Measurements from ENCODE around the gene SLC44A4.
A peak's percentile ranks its signal among the peaks of the same experiment; 100 is the strongest.
"Not testable (repeated sequence)": the region's sequence is repeated elsewhere in the genome, so short reads cannot be mapped to it uniquely, and the experiment has no call there.

The SLC44A4 gene

DNA sequence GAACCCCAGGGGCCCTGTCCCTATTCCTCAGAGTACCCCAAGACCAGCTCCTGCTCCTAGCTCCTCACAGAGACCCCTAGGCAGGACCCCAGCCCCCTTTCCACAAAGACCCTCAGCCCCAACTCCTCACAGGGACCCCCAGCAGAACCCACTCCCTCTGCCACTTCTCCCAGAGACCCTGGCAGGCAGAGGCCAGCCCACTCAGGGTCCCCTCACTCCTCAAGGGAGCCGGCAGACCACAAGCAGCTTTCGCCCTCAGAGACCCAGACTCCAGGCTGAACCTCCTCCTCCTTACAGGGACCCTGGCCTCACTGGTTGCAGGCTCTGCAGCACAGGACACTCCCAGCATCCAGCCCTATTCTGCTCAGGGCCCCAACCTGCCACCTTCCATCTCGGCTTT, 575 bp downstream of the SLC44A4 start:
- no peak for DNase-seq

DNA sequence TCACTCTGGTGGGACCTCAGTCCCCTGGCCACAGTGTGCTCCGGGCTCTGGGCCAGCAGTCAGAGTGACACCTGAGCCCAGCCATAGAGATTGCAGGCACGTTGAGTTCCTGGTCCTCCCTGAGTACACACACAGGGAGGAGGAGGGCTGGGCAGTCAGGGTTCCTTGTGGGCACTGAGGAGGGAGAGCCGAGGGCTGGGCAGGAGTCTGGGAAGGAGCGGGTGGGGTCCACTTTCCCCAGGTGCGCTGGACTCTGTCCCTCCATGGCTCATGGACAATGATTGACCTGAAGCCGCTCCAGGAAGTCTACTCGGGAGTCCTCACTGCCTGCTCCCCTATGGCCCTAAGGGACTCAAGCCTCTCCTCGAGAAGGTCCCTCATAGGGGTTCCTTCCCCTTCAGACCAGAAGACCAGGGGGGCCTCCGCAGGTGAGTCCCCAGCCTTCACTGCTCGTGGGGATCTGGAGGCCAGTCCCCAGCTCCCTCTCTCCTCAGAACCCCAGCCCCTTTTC, 1.1 kb downstream of the SLC44A4 start:
- no peak for DNase-seq

DNA sequence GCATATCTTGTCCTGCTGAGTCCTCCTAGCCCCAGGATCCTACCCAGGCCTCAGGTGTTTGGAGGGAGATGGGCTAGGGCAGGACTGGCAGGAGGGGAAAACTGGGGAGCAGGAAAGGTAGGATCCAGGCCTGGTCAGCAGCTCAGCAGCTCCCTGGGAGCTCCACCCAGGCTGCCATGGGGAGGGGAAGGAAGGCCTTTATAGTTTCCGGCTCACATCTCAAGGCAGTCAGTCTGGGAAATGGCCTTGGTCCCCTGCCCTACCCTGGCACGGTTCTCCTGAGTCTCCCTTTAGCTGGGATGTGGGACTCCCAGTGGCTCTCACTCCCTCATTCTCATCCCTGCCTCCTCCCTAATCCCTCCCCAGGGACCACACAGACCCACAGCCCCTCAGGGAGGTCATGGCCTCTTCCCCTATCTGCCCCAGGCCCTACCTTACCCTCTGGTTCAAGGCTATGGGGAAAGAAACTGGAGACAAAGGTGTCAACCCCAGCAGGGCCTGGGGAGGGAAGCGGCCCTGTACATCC, 1.6 kb downstream of the SLC44A4 start:
- DNase-seq = no peak

GRCh38 chr6:31876357-31876756, 2.4 kb downstream of the SLC44A4 start:
- DNase-seq = no peak

GRCh38 chr6:31875877-31876276, 2.9 kb downstream of the SLC44A4 start:
- no peak for DNase-seq

DNA sequence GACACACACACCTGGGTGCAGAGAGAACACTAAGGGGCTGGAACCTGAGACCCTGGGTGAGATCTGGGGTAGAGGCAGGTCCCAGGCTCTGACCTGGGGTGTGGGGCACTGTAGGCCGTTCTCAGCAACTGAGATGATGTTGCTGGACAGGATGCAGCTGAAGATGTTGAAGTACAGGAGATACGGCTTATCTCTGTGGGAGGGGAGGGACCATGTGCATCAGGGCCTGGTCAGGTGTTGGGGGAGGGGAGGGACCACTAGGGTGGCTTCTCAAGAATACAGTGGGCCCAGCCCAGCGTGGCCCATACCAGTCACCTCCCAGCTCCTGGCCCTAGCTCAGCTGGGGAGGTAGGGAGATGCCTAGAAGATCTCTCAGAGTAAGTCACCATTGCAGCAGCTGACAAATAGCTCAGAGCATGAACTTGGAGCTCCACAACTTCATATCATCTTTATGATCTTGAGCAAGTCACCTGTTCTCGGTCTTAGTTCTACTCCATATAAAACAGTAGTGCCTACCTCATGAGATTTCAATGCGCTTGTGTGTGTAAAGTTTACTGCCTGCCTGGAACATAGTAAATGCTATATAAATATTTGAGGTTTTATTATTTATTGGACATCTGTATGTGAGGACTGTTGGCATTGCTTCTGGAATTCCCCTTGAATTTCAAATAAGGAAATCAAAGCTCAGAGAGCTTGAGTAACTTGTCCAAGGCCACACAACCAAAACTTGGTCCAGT, 3.8 kb downstream of the SLC44A4 start:
- no peak for DNase-seq

DNA sequence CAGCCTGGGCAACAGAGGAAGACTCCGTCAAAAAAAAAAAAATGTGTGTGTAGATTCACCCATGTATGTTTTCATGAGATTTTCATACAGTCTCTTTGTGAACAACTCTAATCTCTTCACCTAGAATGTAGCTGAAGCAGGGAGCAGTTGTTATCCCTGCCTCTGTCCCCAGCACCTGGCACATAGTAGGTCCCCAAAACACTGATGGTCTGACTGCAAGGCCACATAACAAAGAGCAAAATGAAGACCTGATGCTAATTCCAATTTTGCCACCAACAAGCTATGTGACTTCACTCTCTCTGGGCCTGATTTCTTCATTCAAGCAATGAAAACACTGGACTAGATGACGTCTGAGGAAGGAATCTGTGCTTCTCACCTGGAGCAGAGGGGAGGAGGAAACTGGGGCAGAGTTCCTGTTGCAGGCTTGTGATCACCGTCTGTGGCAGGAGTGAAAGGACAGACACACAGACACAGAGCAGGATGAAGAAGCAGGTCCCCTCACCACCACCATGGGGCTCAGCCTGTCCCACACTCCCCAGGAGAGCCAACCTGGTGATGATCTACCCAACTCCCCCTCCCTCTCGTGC, 4.6 kb downstream of the SLC44A4 start:
- DNase-seq = no peak

- DNase-seq = no peak
These were observed 7.6 kb downstream of the SLC44A4 start for GRCh38 chr6:31871046-31871659.

DNA sequence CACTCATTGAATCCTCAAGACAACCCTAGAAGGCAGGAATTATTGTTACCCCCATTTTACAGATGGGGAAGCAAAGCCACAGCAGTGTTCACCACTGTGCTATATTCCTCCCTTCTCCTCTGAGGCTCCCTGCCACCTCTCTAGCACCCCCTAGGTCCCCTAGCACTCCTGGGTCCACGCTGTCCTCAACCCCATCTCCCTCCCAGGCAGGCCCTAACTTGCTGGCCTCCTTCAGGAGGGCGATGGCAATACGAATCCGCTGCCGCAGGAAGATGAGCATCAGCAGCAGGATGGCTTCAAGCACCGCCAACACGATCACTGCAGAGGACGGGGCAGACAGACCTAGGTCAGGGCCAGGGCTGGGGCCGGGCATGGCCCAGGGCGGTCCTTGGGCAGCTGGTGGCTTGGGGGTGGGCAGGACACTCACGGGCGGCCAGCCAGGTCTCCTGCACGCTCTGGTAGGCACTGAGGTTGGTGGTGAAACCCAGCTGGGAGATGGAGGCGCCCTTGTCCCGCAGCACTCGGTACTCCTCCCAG, 8.3 kb downstream of the SLC44A4 start:
- no peak for DNase-seq

DNA sequence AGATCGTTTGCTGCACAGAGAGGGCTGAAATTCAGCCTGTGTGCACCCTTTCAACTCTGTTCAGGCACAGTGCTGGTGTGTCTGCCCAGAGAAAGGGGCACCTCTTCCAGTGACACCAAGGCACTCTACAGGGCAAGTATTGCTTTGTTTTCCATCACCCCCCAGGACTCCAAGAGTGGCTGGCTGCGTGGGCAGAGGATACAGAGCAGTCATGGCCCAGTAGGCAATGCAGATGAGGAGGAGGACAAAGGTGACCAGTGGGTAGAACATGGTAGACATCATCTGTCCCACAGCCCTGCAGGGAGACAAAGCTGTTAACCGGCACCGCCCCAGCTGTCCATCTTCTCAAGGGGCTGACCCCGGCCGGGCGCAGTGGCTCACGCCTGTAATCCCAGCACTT, 9.5 kb downstream of the SLC44A4 start:
- no peak for DNase-seq

GRCh38 chr6:31868658-31868971, 10.2 kb downstream of the SLC44A4 start:
- not testable (repeated sequence) for DNase-seq

- DNase-seq = no peak
These were observed 13.3 kb downstream of the SLC44A4 start for GRCh38 chr6:31865205-31866118.

DNA sequence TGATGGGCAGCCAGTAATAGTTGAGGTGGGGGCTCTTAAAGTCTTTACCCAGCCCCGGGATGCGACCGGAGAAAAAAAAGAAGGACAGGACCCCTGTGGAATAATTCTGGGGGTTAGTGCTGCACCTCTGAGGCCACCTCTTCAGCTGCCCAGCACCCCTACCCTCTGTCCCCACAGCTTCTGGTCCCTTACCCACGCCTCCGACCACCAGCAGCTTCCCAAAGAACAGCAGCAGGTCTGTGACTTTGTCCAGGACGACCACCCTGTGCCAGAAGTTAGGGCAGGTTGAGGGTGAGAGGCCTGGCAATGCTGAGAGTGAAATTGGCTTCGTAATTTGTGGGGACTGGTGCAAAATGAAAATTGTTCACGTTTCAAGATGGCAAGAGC, 14.0 kb downstream of the SLC44A4 start:
- DNase-seq = no peak

- DNase-seq = not testable (repeated sequence)
These were observed 14.7 kb downstream of the SLC44A4 start for GRCh38 chr6:31864123-31864562.

GRCh38 chr6:31862344-31863235, 16.2 kb downstream of the SLC44A4 start, which contains the start of gene NEU1:
TSS of gene NEU1 (minus strand) at chr6:31862821. CDS start at chr6:31862776, 45 bp downstream.
- peak; percentile 100 for DNase-seq

- DNase-seq = no peak
These were observed 16.9 kb downstream of the SLC44A4 start for GRCh38 chr6:31861919-31862343.

- no peak for DNase-seq
These were observed 17.6 kb downstream of the SLC44A4 start for GRCh38 chr6:31861150-31861549.

- no peak for DNase-seq
These were observed 18.4 kb downstream of the SLC44A4 start for GRCh38 chr6:31860349-31860748.

GRCh38 chr6:31859923-31860322, 18.9 kb downstream of the SLC44A4 start:
- no peak for DNase-seq

DNA sequence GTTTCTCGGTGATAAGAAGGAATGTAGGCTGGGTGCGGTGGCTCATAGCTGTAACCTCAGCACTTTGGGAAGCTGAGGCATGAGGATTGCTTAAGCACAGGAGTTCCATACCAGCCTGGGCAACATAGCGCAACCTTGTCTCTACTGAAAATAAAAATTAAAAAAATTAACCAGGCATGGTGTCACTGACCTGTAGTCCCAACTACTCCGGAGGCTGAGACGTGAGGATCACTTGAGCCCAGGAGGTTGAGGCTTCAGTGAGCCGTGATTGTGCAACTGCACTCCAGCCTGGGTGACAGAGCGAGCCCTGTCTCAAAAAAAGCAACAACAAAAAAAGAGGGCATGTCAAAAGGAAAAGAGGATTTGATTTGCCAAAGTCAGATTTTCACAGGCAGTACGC, 20.1 kb downstream of the SLC44A4 start:
- DNase-seq = no peak

- DNase-seq = not testable (repeated sequence)
These were observed 21.0 kb downstream of the SLC44A4 start for GRCh38 chr6:31857774-31858173.

Data from NCI-H446 treated with DMSO at 0.1 percent for 48 hours (cell line).